H1 (cell line): Measurements from ENCODE around the gene OR10H1. TPM values are rescaled to one million over a fixed set of nuclear protein-coding genes. Genes with fewer than 3 reads are reported as not detected.

Experiments used
- RNF2 ChIP-seq: fragments of 200-900, 300-1000 bp; sonication (generic); IDR thresholded peaks from 2 replicates; pipeline ENCODE4 v1.7.1; 2016; ENCODE audit warnings: borderline replicate concordance, low read depth, mild to moderate bottlenecking, antibody characterized with exemption, low read length; ENCODE audit not compliant: poor library complexity, severe bottlenecking; ENCODE audit errors: missing control alignments
- TBP ChIP-seq: IDR thresholded peaks from 2 replicates; pipeline ENCODE4 v1.6.1; 2011; ENCODE audit warnings: low read depth, low read length, improper control_type of control experiment
- polyA plus RNA-seq, 7 experiments: library from polyadenylated mRNA; depleted of rRNA in 3 of 7; stranded (reverse) in 5 of 7; unstranded in 2 of 7; fragments of >200 nt in 5 of 7; fragments of 200-250 nt in 2 of 7; gene quantifications; 1 replicate in 5 of 7; 2 replicates in 1 of 7; 4 replicates in 1 of 7; pipeline versions ENCODE4 v1.2.1 to v1.2.3, GENCODE V29; 2011 to 2013; ENCODE audit warnings: missing spikeins in 2 of 7, mixed read lengths in 2 of 7
- total RNA-seq: library from RNA; stranded (reverse); fragmentation: NEBNext Ultra II Directional; extraction: Animal tissue kit (Norgen Biotek cat#: 25700); gene quantifications from 2 replicates; pipeline ENCODE4 v1.2.1, GENCODE V29; 2021
- TF ChIP-seq, protein P1 (sequence below): fragments of 300-600 bp; sonication (generic); IDR thresholded peaks from 2 replicates; pipeline ENCODE4 v1.7.1; 2012; ENCODE audit warnings: low read length, moderate library complexity, mild to moderate bottlenecking, inconsistent platforms; ENCODE audit not compliant: insufficient replicate concordance

The OR10H1 gene
- total and polyA plus RNA-seq, 2 of the 8 experiments (the other 6 are each of a cell fraction or from before 2014, with no cell fraction given): not detected

DNA sequence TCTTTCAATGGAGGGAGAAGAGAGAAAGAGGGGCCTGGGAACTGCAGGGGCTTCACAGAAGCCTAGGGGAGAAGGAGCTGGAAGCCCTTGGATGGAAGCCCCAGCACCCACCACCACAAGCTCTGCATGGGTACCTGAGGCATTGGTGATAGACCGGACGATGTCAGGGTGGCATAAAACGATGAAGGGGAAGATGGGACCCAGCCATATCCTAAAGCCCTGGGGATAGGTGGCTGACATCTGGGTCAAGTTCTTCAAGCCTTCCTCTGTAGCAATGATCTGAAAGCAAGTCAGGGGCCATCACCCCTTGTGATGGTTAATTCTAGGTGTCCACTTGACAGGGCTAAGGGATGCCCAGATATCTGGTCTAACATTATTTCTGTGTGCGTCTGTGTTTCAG, 39.2 kb downstream of the OR10H1 start (continued):
- TF ChIP-seq, protein P1, sequence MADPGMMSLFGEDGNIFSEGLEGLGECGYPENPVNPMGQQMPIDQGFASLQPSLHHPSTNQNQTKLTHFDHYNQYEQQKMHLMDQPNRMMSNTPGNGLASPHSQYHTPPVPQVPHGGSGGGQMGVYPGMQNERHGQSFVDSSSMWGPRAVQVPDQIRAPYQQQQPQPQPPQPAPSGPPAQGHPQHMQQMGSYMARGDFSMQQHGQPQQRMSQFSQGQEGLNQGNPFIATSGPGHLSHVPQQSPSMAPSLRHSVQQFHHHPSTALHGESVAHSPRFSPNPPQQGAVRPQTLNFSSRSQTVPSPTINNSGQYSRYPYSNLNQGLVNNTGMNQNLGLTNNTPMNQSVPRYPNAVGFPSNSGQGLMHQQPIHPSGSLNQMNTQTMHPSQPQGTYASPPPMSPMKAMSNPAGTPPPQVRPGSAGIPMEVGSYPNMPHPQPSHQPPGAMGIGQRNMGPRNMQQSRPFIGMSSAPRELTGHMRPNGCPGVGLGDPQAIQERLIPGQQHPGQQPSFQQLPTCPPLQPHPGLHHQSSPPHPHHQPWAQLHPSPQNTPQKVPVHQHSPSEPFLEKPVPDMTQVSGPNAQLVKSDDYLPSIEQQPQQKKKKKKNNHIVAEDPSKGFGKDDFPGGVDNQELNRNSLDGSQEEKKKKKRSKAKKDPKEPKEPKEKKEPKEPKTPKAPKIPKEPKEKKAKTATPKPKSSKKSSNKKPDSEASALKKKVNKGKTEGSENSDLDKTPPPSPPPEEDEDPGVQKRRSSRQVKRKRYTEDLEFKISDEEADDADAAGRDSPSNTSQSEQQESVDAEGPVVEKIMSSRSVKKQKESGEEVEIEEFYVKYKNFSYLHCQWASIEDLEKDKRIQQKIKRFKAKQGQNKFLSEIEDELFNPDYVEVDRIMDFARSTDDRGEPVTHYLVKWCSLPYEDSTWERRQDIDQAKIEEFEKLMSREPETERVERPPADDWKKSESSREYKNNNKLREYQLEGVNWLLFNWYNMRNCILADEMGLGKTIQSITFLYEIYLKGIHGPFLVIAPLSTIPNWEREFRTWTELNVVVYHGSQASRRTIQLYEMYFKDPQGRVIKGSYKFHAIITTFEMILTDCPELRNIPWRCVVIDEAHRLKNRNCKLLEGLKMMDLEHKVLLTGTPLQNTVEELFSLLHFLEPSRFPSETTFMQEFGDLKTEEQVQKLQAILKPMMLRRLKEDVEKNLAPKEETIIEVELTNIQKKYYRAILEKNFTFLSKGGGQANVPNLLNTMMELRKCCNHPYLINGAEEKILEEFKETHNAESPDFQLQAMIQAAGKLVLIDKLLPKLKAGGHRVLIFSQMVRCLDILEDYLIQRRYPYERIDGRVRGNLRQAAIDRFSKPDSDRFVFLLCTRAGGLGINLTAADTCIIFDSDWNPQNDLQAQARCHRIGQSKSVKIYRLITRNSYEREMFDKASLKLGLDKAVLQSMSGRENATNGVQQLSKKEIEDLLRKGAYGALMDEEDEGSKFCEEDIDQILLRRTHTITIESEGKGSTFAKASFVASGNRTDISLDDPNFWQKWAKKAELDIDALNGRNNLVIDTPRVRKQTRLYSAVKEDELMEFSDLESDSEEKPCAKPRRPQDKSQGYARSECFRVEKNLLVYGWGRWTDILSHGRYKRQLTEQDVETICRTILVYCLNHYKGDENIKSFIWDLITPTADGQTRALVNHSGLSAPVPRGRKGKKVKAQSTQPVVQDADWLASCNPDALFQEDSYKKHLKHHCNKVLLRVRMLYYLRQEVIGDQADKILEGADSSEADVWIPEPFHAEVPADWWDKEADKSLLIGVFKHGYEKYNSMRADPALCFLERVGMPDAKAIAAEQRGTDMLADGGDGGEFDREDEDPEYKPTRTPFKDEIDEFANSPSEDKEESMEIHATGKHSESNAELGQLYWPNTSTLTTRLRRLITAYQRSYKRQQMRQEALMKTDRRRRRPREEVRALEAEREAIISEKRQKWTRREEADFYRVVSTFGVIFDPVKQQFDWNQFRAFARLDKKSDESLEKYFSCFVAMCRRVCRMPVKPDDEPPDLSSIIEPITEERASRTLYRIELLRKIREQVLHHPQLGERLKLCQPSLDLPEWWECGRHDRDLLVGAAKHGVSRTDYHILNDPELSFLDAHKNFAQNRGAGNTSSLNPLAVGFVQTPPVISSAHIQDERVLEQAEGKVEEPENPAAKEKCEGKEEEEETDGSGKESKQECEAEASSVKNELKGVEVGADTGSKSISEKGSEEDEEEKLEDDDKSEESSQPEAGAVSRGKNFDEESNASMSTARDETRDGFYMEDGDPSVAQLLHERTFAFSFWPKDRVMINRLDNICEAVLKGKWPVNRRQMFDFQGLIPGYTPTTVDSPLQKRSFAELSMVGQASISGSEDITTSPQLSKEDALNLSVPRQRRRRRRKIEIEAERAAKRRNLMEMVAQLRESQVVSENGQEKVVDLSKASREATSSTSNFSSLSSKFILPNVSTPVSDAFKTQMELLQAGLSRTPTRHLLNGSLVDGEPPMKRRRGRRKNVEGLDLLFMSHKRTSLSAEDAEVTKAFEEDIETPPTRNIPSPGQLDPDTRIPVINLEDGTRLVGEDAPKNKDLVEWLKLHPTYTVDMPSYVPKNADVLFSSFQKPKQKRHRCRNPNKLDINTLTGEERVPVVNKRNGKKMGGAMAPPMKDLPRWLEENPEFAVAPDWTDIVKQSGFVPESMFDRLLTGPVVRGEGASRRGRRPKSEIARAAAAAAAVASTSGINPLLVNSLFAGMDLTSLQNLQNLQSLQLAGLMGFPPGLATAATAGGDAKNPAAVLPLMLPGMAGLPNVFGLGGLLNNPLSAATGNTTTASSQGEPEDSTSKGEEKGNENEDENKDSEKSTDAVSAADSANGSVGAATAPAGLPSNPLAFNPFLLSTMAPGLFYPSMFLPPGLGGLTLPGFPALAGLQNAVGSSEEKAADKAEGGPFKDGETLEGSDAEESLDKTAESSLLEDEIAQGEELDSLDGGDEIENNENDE: no peak
- TF ChIP-seq TBP: no peak
- no peak for TF ChIP-seq RNF2
- TF ChIP-seq, all 59 proteins: peak for 0
